HepG2 (cell line): Measurements from ENCODE around the gene MYBPC3. TPM values are rescaled to one million over a fixed set of nuclear protein-coding genes. Genes with fewer than 3 reads are reported as not detected.

Source experiments
- ARHGAP35 ChIP-seq: sonication (generic); formaldehyde crosslinking; IDR thresholded peaks from 2 replicates; pipeline ENCODE4 v1.9.0; 2022; ENCODE audit warnings: mild to moderate bottlenecking, inconsistent platforms, moderate library complexity, missing genetic modification reagents, borderline replicate concordance
- FOSL2 ChIP-seq: sonication (generic); formaldehyde crosslinking; IDR thresholded peaks from 2 replicates; pipeline ENCODE4 v1.4.0; 2020; ENCODE audit warnings: missing genetic modification reagents
- GZF1 ChIP-seq: sonication (generic); formaldehyde crosslinking; IDR thresholded peaks from 2 replicates; pipeline ENCODE4 v1.5.1; 2020; ENCODE audit warnings: mild to moderate bottlenecking, missing genetic modification reagents
- HOXA3 ChIP-seq: sonication (generic); formaldehyde crosslinking; IDR thresholded peaks from 2 replicates; pipeline ENCODE4 v1.5.0; 2020; ENCODE audit warnings: missing genetic modification reagents
- PHF20 ChIP-seq: sonication (generic); formaldehyde crosslinking; IDR thresholded peaks from 2 replicates; pipeline ENCODE4 v1.5.0; 2020; ENCODE audit warnings: mild to moderate bottlenecking, missing genetic modification reagents
- RFX1 ChIP-seq: fragments of 450-650 bp; IDR thresholded peaks from 2 replicates; pipeline ENCODE4 v1.6.1; 2017
- ZBTB33 ChIP-seq: sonication (generic); formaldehyde crosslinking; IDR thresholded peaks from 2 replicates; pipeline ENCODE4 v1.4.0; 2020; ENCODE audit warnings: missing genetic modification reagents
- ZBTB44 ChIP-seq: sonication (generic); formaldehyde crosslinking; IDR thresholded peaks from 2 replicates; pipeline ENCODE4 v1.4.0; 2020; ENCODE audit warnings: missing genetic modification reagents
- ZNF550 ChIP-seq: sonication (generic); formaldehyde crosslinking; IDR thresholded peaks from 2 replicates; pipeline ENCODE4 v1.4.0; 2020; ENCODE audit warnings: mild to moderate bottlenecking, missing genetic modification reagents, borderline replicate concordance
- ZSCAN29 ChIP-seq: sonication (generic); formaldehyde crosslinking; conservative IDR thresholded peaks from 2 replicates; pipeline ENCODE4 v1.4.0; 2020; ENCODE audit warnings: mild to moderate bottlenecking, missing genetic modification reagents
- polyA plus RNA-seq, 8 experiments: library from polyadenylated mRNA; depleted of rRNA in 3 of 8; stranded (reverse) in 7 of 8; unstranded in 1 of 8; fragments of >200 nt; fragmentation: Illumina TruSeq in 4 of 8; extraction: Trizol in 4 of 8; gene quantifications; 2 replicates each; pipeline versions ENCODE4 v1.2.1 to v1.2.3, GENCODE V29; 2011 to 2016; ENCODE audit warnings: low read depth in 4 of 8, missing spikeins in 1 of 8, mixed read lengths in 1 of 8; ENCODE audit not compliant: insufficient read depth in 1 of 8
- total RNA-seq, 5 experiments: library from RNA; depleted of rRNA; stranded (reverse); fragments of >200 nt; fragmentation: Illumina TruSeq; extraction: Trizol; gene quantifications; 2 replicates each; pipeline ENCODE4 v1.2.3, GENCODE V29; 2016; ENCODE audit warnings: low read depth in 1 of 5
- TF ChIP-seq, protein P1 (sequence below), 2 experiments: sonication (generic) in 1 of 2; formaldehyde crosslinking in 1 of 2; IDR thresholded peaks; 2 replicates each; pipeline versions ENCODE4 v1.6.1 to v1.9.0; 2014 to 2022; ENCODE audit warnings: antibody characterized with exemption in 1 of 2, borderline replicate concordance in 1 of 2, inconsistent platforms in 1 of 2, low read depth in 1 of 2, missing genetic modification reagents in 1 of 2

Gene MYBPC3
- total and polyA plus RNA-seq, 2 of the 13 experiments (the other 11 are each of a cell fraction or from before 2014, with no cell fraction given): not detected

DNA sequence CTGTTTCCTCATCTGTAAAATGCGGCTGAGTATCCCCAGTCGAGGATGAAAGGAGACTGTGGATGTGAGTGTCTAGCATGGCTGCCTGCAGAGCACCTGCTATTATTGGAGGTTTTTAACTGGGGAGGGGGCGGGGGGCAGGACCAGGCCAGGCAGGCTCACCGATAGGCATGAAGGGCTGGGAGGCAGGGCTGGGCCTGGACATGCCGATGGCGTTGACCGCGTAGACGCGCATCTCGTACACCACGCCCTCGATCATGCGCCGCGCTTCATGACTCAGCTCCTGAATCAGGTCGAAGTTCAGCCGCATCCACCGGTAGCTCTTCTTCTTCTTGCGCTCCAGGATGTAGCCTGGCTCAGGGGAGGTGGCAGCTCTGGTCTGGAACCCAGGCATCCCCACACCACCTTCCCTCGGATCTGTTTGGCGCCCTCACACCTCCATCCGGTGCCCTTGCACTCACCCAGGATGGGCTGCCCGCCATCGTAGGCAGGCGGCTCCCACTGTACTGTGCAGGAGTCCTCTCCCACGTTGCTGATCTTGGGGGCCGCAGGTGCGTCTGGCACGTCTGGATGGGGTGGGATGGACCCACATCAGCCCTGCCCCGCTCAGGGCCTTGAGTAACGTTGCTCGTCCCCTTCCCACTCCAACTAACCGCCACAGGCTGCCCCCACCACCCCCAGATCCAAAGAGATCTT lies 15.1 kb downstream of the MYBPC3 start (continued):
- peak; percentile 93 for TF ChIP-seq ZBTB33 (CRISPR knock-in tag)
- no peak for TF ChIP-seq ZNF550 (CRISPR knock-in tag)
- TF ChIP-seq ARHGAP35 (CRISPR knock-in tag): no peak
- TF ChIP-seq RFX1: no peak
- peak; percentile 29; the same call in 1 of the 2 replicates for TF ChIP-seq FOSL2 (CRISPR knock-in tag)
- no peak for TF ChIP-seq ZBTB44 (CRISPR knock-in tag)
- 0 out of 2 replicates have a peak, but pooled peaks have one; percentile 32 for TF ChIP-seq ZSCAN29 (CRISPR knock-in tag)
- 0 out of 2 replicates have a peak, but pooled peaks have one; percentile 21 for TF ChIP-seq HOXA3 (CRISPR knock-in tag)
- no peak for TF ChIP-seq PHF20
- TF ChIP-seq, protein P1, sequence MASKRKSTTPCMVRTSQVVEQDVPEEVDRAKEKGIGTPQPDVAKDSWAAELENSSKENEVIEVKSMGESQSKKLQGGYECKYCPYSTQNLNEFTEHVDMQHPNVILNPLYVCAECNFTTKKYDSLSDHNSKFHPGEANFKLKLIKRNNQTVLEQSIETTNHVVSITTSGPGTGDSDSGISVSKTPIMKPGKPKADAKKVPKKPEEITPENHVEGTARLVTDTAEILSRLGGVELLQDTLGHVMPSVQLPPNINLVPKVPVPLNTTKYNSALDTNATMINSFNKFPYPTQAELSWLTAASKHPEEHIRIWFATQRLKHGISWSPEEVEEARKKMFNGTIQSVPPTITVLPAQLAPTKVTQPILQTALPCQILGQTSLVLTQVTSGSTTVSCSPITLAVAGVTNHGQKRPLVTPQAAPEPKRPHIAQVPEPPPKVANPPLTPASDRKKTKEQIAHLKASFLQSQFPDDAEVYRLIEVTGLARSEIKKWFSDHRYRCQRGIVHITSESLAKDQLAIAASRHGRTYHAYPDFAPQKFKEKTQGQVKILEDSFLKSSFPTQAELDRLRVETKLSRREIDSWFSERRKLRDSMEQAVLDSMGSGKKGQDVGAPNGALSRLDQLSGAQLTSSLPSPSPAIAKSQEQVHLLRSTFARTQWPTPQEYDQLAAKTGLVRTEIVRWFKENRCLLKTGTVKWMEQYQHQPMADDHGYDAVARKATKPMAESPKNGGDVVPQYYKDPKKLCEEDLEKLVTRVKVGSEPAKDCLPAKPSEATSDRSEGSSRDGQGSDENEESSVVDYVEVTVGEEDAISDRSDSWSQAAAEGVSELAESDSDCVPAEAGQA (IDR thresholded peaks at IDR 0.05; ENCODE audit: low read depth): 0 out of 2 replicates have a peak, but pooled peaks have one; percentile 12
- TF ChIP-seq, protein P1 (CRISPR knock-in tag; IDR thresholded peaks at IDR 0.05; ENCODE audit: borderline replicate concordance): no peak
- no peak for TF ChIP-seq GZF1 (CRISPR knock-in tag)
